Neural cell (in vitro differentiated cells): Measurements from ENCODE around the gene GARIN3. TPM values are rescaled to one million over a fixed set of nuclear protein-coding genes. Genes with fewer than 3 reads are reported as not detected.

ENCODE experiments used
- H2AFZ ChIP-seq: fragments of 200-600, 300-800 bp; sonication (generic), shearing (Covaris generic); 2 replicates; pipeline ENCODE4 v1.6.0; 2014; ENCODE audit warnings: low read depth, mild to moderate bottlenecking, antibody characterized with exemption, low read length, moderate library complexity
- H3F3A ChIP-seq: fragments of 200-600 bp; shearing (Covaris generic); 2 replicates; pipeline ENCODE4 v1.6.1; 2016; ENCODE audit warnings: mild to moderate bottlenecking, moderate library complexity, mixed read lengths, antibody characterized with exemption, low read length; ENCODE audit not compliant: insufficient read depth, poor library complexity, severe bottlenecking
- H3K27ac ChIP-seq: fragments of 200-600, 300-800 bp; sonication (generic), shearing (Covaris generic); 2 replicates; pipeline ENCODE4 v1.5.1; 2014; ENCODE audit warnings: mild to moderate bottlenecking, low read length, moderate library complexity
- H3K27me3 ChIP-seq: fragments of 300-800, 200-600 bp; sonication (generic), shearing (Covaris generic); 2 replicates; pipeline ENCODE4 v1.6.0; 2014; ENCODE audit warnings: mild to moderate bottlenecking, low read depth, low read length, moderate library complexity; ENCODE audit not compliant: insufficient read depth
- H3K36me3 ChIP-seq: fragments of 300-800, 200-600 bp; sonication (generic), shearing (Covaris generic); 2 replicates; pipeline ENCODE4 v1.5.1; 2014; ENCODE audit warnings: mild to moderate bottlenecking, antibody characterized with exemption, low read length, moderate library complexity; ENCODE audit not compliant: insufficient read depth
- H3K4me2 ChIP-seq: fragments of 300-800, 200-600 bp; sonication (generic), shearing (Covaris generic); 2 replicates; pipeline ENCODE4 v1.6.0; 2014; ENCODE audit warnings: mild to moderate bottlenecking, low read length
- H3K4me3 ChIP-seq: fragments of 300-800, 200-600 bp; sonication (generic), shearing (Covaris generic); 2 replicates; pipeline ENCODE4 v1.5.1; 2014; ENCODE audit warnings: mild to moderate bottlenecking, low read length, moderate library complexity
- H3K79me2 ChIP-seq: fragments of 200-600 bp; shearing (Covaris generic); replicated peaks from 2 replicates; pipeline ENCODE4 v1.6.0; 2014; ENCODE audit warnings: mild to moderate bottlenecking, low read length, moderate library complexity; ENCODE audit not compliant: insufficient read depth
- H3K9ac ChIP-seq: fragments of 300-800, 200-600 bp; sonication (generic), shearing (Covaris generic); 2 replicates; pipeline ENCODE4 v1.6.1; 2016; ENCODE audit warnings: mild to moderate bottlenecking, low read length, mixed read lengths
- H3K9me2 ChIP-seq: fragments of 200-600 bp; shearing (Covaris generic); 2 replicates; pipeline ENCODE4 v1.6.1; 2016; ENCODE audit warnings: mild to moderate bottlenecking, low read length, mixed read lengths; ENCODE audit not compliant: insufficient read depth
- H3K9me3 ChIP-seq: fragments of 200-600, 300-800 bp; sonication (generic), shearing (Covaris generic); 2 replicates; pipeline ENCODE4 v1.6.1; 2016; ENCODE audit warnings: mild to moderate bottlenecking, mixed run types, low read length, moderate library complexity, mixed read lengths
- H4K20me1 ChIP-seq: fragments of 200-600 bp; shearing (Covaris generic); 2 replicates; pipeline ENCODE4 v1.6.1; 2016; ENCODE audit warnings: mild to moderate bottlenecking, mixed run types; ENCODE audit not compliant: insufficient read depth
- EP300 ChIP-seq: fragments of 450-650 bp; conservative IDR thresholded peaks from 2 replicates; pipeline ENCODE4 v1.6.1; 2014; ENCODE audit warnings: antibody characterized with exemption, mild to moderate bottlenecking, moderate library complexity; ENCODE audit not compliant: poor library complexity, severe bottlenecking
- EZH2 ChIP-seq: fragments of 200-600, 300-800 bp; shearing (Covaris generic), sonication (generic); IDR thresholded peaks from 2 replicates; pipeline ENCODE4 v1.6.1; 2014; ENCODE audit warnings: antibody characterized with exemption, low read length, borderline replicate concordance, mild to moderate bottlenecking; ENCODE audit not compliant: insufficient read depth, poor library complexity, severe bottlenecking
- MXI1 ChIP-seq: fragments of 450-650 bp; conservative IDR thresholded peaks from 2 replicates; pipeline ENCODE4 v1.6.1; 2014; ENCODE audit warnings: antibody characterized with exemption, mild to moderate bottlenecking; ENCODE audit not compliant: poor library complexity, severe bottlenecking
- POLR2AphosphoS5 ChIP-seq: IDR thresholded peaks from 2 replicates; pipeline ENCODE4 v1.6.1; 2012
- RAD21 ChIP-seq: fragments of 450-650 bp; conservative IDR thresholded peaks from 2 replicates; pipeline ENCODE4 v1.6.1; 2014; ENCODE audit warnings: antibody characterized with exemption, mild to moderate bottlenecking, moderate library complexity
- SMC3 ChIP-seq: fragments of 450-650 bp; conservative IDR thresholded peaks from 2 replicates; pipeline ENCODE4 v1.6.1; 2014; ENCODE audit warnings: antibody characterized with exemption, mild to moderate bottlenecking, moderate library complexity; ENCODE audit not compliant: poor library complexity
- TAF1 ChIP-seq: IDR thresholded peaks from 2 replicates; pipeline ENCODE4 v1.6.1; 2012; ENCODE audit warnings: low read depth
- polyA plus RNA-seq: library from polyadenylated mRNA; depleted of rRNA; stranded (reverse); fragments of >200 nt; gene quantifications from 2 replicates; pipeline ENCODE4 v1.2.3, GENCODE V29; 2014
- TF ChIP-seq, protein P1 (sequence below): fragments of 450-650 bp; IDR thresholded peaks from 2 replicates; pipeline ENCODE4 v1.5.1; 2014; ENCODE audit warnings: antibody characterized with exemption, mild to moderate bottlenecking, moderate library complexity; ENCODE audit not compliant: poor library complexity, severe bottlenecking
- TF ChIP-seq, protein P2 (sequence below): IDR thresholded peaks from 2 replicates; pipeline ENCODE4 v1.6.1; 2012; ENCODE audit warnings: borderline replicate concordance

The GARIN3 gene
- polyA plus RNA-seq, 1 donor from 2014 or later = not detected

DNA sequence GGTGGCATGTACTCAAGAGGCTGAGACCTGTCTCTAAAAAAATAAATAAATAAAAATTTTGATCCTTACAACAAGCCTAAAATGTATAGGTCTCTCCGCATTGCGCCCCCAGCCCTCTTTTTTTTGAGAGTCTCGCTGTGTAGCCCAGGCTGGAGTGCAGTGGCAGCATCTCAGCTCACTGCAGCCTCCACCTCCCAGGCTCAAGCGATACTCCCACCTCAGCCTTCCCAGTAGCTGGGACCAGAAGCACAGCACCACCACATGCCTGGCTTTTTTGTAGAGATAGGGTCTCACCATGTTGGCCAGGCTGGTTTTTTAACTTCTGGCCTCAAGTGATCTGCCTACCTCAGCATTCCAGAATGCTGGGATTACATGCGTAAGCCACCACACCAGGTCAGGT, 2.2 kb upstream of the GARIN3 start:
- Histone ChIP-seq H3F3A (no peaks in the 10 kb centered on the region), H3K27ac (no peak overlapping the region), H3K4me3 (no peak overlapping the region), H3K9me2 (no peaks in the 10 kb centered on the region), H4K20me1 (no peaks in the 10 kb centered on the region), H3K36me3 (no peaks in the 10 kb centered on the region), H3K9me3 (no peaks in the 10 kb centered on the region), H3K4me2 (no peak overlapping the region), H3K9ac (no peak overlapping the region), H2AFZ (no peak overlapping the region), H3K79me2 (no peaks in the 10 kb centered on the region), H3K27me3 (no peaks in the 10 kb centered on the region)
- TF ChIP-seq, protein P1, sequence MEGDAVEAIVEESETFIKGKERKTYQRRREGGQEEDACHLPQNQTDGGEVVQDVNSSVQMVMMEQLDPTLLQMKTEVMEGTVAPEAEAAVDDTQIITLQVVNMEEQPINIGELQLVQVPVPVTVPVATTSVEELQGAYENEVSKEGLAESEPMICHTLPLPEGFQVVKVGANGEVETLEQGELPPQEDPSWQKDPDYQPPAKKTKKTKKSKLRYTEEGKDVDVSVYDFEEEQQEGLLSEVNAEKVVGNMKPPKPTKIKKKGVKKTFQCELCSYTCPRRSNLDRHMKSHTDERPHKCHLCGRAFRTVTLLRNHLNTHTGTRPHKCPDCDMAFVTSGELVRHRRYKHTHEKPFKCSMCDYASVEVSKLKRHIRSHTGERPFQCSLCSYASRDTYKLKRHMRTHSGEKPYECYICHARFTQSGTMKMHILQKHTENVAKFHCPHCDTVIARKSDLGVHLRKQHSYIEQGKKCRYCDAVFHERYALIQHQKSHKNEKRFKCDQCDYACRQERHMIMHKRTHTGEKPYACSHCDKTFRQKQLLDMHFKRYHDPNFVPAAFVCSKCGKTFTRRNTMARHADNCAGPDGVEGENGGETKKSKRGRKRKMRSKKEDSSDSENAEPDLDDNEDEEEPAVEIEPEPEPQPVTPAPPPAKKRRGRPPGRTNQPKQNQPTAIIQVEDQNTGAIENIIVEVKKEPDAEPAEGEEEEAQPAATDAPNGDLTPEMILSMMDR = no peak
- TF ChIP-seq, protein P2, sequence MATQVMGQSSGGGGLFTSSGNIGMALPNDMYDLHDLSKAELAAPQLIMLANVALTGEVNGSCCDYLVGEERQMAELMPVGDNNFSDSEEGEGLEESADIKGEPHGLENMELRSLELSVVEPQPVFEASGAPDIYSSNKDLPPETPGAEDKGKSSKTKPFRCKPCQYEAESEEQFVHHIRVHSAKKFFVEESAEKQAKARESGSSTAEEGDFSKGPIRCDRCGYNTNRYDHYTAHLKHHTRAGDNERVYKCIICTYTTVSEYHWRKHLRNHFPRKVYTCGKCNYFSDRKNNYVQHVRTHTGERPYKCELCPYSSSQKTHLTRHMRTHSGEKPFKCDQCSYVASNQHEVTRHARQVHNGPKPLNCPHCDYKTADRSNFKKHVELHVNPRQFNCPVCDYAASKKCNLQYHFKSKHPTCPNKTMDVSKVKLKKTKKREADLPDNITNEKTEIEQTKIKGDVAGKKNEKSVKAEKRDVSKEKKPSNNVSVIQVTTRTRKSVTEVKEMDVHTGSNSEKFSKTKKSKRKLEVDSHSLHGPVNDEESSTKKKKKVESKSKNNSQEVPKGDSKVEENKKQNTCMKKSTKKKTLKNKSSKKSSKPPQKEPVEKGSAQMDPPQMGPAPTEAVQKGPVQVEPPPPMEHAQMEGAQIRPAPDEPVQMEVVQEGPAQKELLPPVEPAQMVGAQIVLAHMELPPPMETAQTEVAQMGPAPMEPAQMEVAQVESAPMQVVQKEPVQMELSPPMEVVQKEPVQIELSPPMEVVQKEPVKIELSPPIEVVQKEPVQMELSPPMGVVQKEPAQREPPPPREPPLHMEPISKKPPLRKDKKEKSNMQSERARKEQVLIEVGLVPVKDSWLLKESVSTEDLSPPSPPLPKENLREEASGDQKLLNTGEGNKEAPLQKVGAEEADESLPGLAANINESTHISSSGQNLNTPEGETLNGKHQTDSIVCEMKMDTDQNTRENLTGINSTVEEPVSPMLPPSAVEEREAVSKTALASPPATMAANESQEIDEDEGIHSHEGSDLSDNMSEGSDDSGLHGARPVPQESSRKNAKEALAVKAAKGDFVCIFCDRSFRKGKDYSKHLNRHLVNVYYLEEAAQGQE = no peak
- no peak for TF ChIP-seq POLR2AphosphoS5
- TF ChIP-seq TAF1 = no peak
- no peak for TF ChIP-seq SMC3

DNA sequence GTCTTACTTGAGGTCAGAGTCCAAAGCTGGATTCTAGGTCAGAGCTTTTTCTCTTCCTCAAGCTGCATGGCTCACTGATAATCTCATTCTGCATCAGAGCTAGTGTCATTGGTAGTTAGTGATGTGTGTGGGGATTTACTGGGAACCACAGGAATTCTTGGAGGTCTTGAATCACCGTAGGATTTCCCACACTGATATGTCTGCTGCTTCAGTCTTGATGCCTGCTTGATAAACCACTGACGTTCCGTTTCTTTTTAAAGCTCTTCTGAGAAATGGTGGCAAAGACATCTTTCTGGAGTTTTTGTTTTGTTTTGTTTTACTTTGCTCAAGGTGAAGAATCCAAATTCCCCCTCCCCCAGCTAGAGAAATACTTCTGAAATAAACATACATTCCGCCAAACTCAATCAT, 1.2 kb upstream of the GARIN3 start:
- Histone ChIP-seq H3K4me2 (no peak overlapping the region), H3K79me2 (no peaks in the 10 kb centered on the region), H3K9ac (no peak overlapping the region), H3K4me3 (no peak overlapping the region), H2AFZ (no peak overlapping the region), H3F3A (no peaks in the 10 kb centered on the region), H4K20me1 (no peaks in the 10 kb centered on the region), H3K27me3 (no peaks in the 10 kb centered on the region), H3K9me3 (no peaks in the 10 kb centered on the region), H3K9me2 (no peaks in the 10 kb centered on the region), H3K36me3 (no peaks in the 10 kb centered on the region), H3K27ac (no peak overlapping the region)
- TF ChIP-seq POLR2AphosphoS5 (no peak), TAF1 (no peak), SMC3 (no peak), EP300 (no peak), EZH2 (no peak), RAD21 (no peak), MXI1 (no peak)
- TF ChIP-seq, protein P1 = no peak
- TF ChIP-seq, protein P2 = no peak
